Left ventricle myocardium inferior (tissue), 1 donor: ENCODE measurements around the gene KRTAP5-8. TPM values are rescaled to one million over a fixed set of nuclear protein-coding genes. Genes with fewer than 3 reads are reported as not detected.
"Not testable (repeated sequence)": the region's sequence is repeated elsewhere in the genome, so short reads cannot be mapped to it uniquely, and the experiment has no call there.

Experiments
- DNase-seq: peaks from one replicate; pipeline ENCODE4 v3.0.0-alpha.2; 2020
- H3K27ac ChIP-seq: fragments of 200-600 bp; replicated peaks from 2 replicates; pipeline ENCODE4 v1.8.0; 2021
- H3K27me3 ChIP-seq: fragments of 200-600 bp; 2 replicates; pipeline ENCODE4 v1.8.0; 2021; ENCODE audit warnings: low read depth
- H3K36me3 ChIP-seq: fragments of 200-600 bp; 2 replicates; pipeline ENCODE4 v1.8.0; 2021
- H3K4me1 ChIP-seq: fragments of 200-600 bp; 2 replicates; pipeline ENCODE4 v1.8.0; 2021
- H3K4me3 ChIP-seq: fragments of 200-600 bp; 2 replicates; pipeline ENCODE4 v1.8.0; 2021; ENCODE audit warnings: mild to moderate bottlenecking, moderate library complexity
- H3K9me3 ChIP-seq: fragments of 200-600 bp; replicated peaks from 2 replicates; pipeline ENCODE4 v1.8.0; 2021
- CTCF ChIP-seq: fragments of 200-600 bp; IDR thresholded peaks from 2 replicates; pipeline ENCODE4 v1.8.0; 2021; ENCODE audit warnings: antibody characterized with exemption, mild to moderate bottlenecking, borderline replicate concordance
- intact Hi-C: fragments of 100-400 bp; cut with micrococcal nuclease; formaldehyde crosslinking; loops from one replicate; pipeline ENCODE4 v1.11.0; 2022
- total RNA-seq: library from RNA; stranded (reverse); fragmentation: NEBNext Ultra II Directional; extraction: Animal tissue kit (Norgen Biotek cat#: 25700); gene quantifications from one replicate; pipeline ENCODE4 v1.2.1, GENCODE V29; 2021
- donor health status: DM: no; HTN: yes; CAD: no; lungs with severe emphysema.

The KRTAP5-8 gene
- total RNA-seq, 1 donor from 2014 or later: not detected

- Histone ChIP-seq H3K4me3 (no peak overlapping the region), H3K27ac (no peak overlapping the region), H3K4me1 (no peaks in the 10 kb centered on the region), H3K36me3 (no peaks in the 10 kb centered on the region), H3K27me3 (peaks cover 61% of the 10 kb centered on the region), H3K9me3 (no peaks in the 10 kb centered on the region)
- TF ChIP-seq CTCF: no peak
- intact Hi-C loops: no loop called here
- no peak for DNase-seq
These were observed 31.0 kb downstream of the KRTAP5-8 start for GRCh38 chr11:71568704-71569349.

- H3K4me3 ChIP-seq, H3K9me3 ChIP-seq, H3K27ac ChIP-seq, intact Hi-C loops, H3K36me3 ChIP-seq, DNase-seq, H3K4me1 ChIP-seq: not testable (repeated sequence)
- H3K27me3 ChIP-seq: peaks cover 62% of the 10 kb centered on the region
These were observed 33.5 kb downstream of the KRTAP5-8 start for GRCh38 chr11:71571101-71571850.

GRCh38 chr11:71572811-71573210 is 35.0 kb downstream of the KRTAP5-8 start:
- intact Hi-C loops: no loop called here
- no peaks in the 10 kb centered on the region for H3K36me3 ChIP-seq
- no peaks in the 10 kb centered on the region for H3K4me1 ChIP-seq
- peaks cover 62% of the 10 kb centered on the region for H3K27me3 ChIP-seq
- no peak for DNase-seq
- H3K4me3 ChIP-seq: no peak overlapping the region
- no peak overlapping the region for H3K27ac ChIP-seq
- no peaks in the 10 kb centered on the region for H3K9me3 ChIP-seq
- TF ChIP-seq CTCF: no peak

DNA sequence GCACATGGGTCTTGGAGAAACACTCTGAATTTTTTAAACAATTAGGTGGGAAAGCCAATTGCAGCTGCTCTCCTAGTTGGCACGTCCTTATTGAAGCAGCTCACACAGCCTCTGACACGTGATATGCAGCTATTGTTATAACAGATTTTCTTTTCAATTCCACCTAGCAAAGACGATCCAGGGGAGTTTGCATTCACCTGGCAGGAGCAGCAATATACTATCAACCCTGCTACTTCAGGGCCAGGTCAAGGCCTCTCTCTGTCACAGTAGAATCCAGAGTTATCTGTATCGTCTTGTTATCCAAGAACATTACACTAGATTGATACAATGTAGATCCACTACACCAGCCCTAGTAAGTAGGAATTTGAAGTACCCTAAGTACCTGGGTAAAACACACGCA is 36.6 kb downstream of the KRTAP5-8 start:
- no peak overlapping the region for H3K4me3 ChIP-seq
- no peak for TF ChIP-seq CTCF
- no peak for DNase-seq
- peaks cover 68% of the 10 kb centered on the region for H3K27me3 ChIP-seq
- no peaks in the 10 kb centered on the region for H3K4me1 ChIP-seq
- H3K9me3 ChIP-seq: no peaks in the 10 kb centered on the region
- H3K27ac ChIP-seq: no peak overlapping the region
- intact Hi-C loops: no loop called here
- no peaks in the 10 kb centered on the region for H3K36me3 ChIP-seq

- peaks cover 61% of the 10 kb centered on the region for H3K27me3 ChIP-seq
- H3K36me3 ChIP-seq: no peaks in the 10 kb centered on the region
- TF ChIP-seq CTCF: no peak
- no peaks in the 10 kb centered on the region for H3K9me3 ChIP-seq
- peaks cover 7% of the 10 kb centered on the region for H3K4me1 ChIP-seq
- no peak overlapping the region for H3K27ac ChIP-seq
- DNase-seq: no peak
- no peak overlapping the region for H3K4me3 ChIP-seq
- intact Hi-C loops: no loop called here
These were observed 38.0 kb downstream of the KRTAP5-8 start for GRCh38 chr11:71575723-71576424.

GRCh38 chr11:71576688-71577465 is 39.1 kb downstream of the KRTAP5-8 start:
- H3K27me3 ChIP-seq: peaks cover 51% of the 10 kb centered on the region
- intact Hi-C loops, H3K4me1 ChIP-seq, H3K4me3 ChIP-seq, H3K36me3 ChIP-seq, DNase-seq, H3K9me3 ChIP-seq, H3K27ac ChIP-seq: not testable (repeated sequence)
